ENCODE data around the gene ZIC3.

ZIC3 gene

DNA sequence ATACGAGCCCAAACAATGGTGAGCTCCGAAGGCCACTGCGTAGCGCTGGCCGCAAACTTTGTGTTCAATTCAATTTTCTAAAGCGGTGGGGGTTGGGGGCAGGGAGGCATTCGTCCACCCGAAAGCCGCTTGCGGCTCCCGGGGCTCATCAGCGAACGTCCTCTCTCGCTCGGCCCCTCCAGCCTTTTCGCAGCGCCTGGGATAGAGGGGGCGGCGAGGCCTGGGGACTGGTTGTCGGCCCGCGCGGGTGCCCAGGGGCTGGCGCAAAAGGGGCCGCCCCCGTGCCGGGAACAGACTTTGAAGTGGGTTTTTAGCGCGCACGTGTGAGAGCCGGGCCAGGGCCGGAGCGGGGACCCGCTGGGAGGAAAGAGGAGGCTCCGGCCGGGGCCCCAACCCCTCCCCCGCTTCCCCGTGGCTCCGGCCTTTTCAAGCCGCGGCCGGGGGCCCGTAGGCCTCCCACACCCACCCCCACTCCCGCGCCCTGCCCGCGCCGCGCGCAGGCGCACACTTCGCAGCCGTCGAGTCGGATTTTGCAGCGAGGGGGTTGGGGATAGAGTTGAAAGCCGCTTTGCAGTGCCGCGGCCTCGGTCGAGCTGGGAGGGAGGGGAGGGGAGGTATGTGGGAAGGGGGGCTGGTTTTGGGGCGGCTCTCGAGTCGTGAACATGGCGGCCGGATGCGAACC lies 8.3 kb downstream of the ZIC3 start:
- H3K9me3 ChIP-seq (ENCODE audit: control insufficient read depth, insufficient read depth, low read length): no peaks in the 10 kb centered on the region
- WGBS (ENCODE audit: insufficient coverage, insufficient read length): no CpG with 5 or more reads among the region's 67 CpGs
- DNase-seq (ENCODE audit: low read depth, low spot score): no peak
- no peaks in the 10 kb centered on the region for H3K27me3 ChIP-seq (ENCODE audit: control insufficient read depth, insufficient read depth, low read length)
- peaks cover 2% of the 10 kb centered on the region; the same call in 1 of the 2 replicates for H3K36me3 ChIP-seq (ENCODE audit: control insufficient read depth, insufficient read depth, low read length)
- no peaks in the 10 kb centered on the region for H3K4me1 ChIP-seq (ENCODE audit: control insufficient read depth, insufficient read depth, low read length)
- H3K27ac ChIP-seq (ENCODE audit: low read length): no peak overlapping the region
- peak overlapping the region; percentile 18; the same call in 1 of the 2 replicates for H3K4me3 ChIP-seq (ENCODE audit: low read length)

GRCh38 chrX:137574784-137575293 lies 8.9 kb downstream of the ZIC3 start:
- Histone ChIP-seq H3K9me3 (ENCODE audit: control insufficient read depth, insufficient read depth, low read length) (no peaks in the 10 kb centered on the region), H3K4me3 (ENCODE audit: low read length) (peak overlapping the region; percentile 1; the same call in 1 of the 2 replicates), H3K27me3 (ENCODE audit: control insufficient read depth, insufficient read depth, low read length) (no peaks in the 10 kb centered on the region), H3K4me1 (ENCODE audit: control insufficient read depth, insufficient read depth, low read length) (no peaks in the 10 kb centered on the region), H3K27ac (ENCODE audit: low read length) (no peak overlapping the region), H3K36me3 (ENCODE audit: control insufficient read depth, insufficient read depth, low read length) (no peaks in the 10 kb centered on the region; the same call in 1 of the 2 replicates)
- no peak for DNase-seq (ENCODE audit: low read depth, low spot score)
- no CpG with 5 or more reads among the region's 29 CpGs for WGBS (ENCODE audit: insufficient coverage, insufficient read length)

DNA sequence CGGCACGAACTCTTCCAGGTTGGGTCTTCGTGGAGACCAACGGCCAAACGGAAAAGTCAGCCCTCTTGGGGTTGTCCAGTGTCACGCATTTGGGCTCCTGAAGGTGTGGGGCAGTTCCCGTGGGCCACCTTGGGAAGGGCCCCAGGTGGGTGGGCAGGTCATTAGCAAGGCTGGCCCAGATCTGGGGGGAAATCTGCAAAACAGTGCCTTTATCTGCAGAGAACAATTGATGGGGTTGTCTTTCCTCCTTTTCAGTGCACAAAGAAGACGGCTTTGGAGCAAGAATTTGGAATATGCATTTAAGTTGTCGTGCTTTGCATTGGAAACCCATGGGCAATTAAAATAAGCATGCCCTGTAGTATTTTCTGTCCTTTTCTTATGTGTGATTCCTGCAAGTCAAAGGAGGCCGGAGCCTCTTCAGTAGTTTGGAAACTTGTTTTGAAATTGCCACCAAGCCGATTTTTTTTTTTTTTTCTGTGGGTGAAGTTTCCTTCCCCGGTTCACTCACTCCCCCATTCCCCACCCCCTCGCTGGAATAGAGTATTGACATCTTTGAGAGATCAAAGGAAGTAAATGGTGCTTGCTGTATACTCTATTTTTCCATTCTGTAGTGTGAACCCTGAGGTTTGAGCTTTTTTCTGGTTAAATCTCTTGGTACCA lies 9.8 kb downstream of the ZIC3 start:
- Histone ChIP-seq H3K9me3 (ENCODE audit: control insufficient read depth, insufficient read depth, low read length) (no peaks in the 10 kb centered on the region), H3K27me3 (ENCODE audit: control insufficient read depth, insufficient read depth, low read length) (no peaks in the 10 kb centered on the region), H3K4me3 (ENCODE audit: low read length) (no peak overlapping the region), H3K36me3 (ENCODE audit: control insufficient read depth, insufficient read depth, low read length) (no peaks in the 10 kb centered on the region; the same call in 1 of the 2 replicates), H3K4me1 (ENCODE audit: control insufficient read depth, insufficient read depth, low read length) (no peaks in the 10 kb centered on the region), H3K27ac (ENCODE audit: low read length) (no peak overlapping the region)
- no CpG with 5 or more reads among the region's 13 CpGs for WGBS (ENCODE audit: insufficient coverage, insufficient read length)
- DNase-seq (ENCODE audit: low read depth, low spot score): no peak

- no peaks in the 10 kb centered on the region for H3K36me3 ChIP-seq (ENCODE audit: control insufficient read depth, insufficient read depth, low read length)
- H3K27ac ChIP-seq (ENCODE audit: low read length): no peak overlapping the region
- no peaks in the 10 kb centered on the region for H3K9me3 ChIP-seq (ENCODE audit: control insufficient read depth, insufficient read depth, low read length)
- no peaks in the 10 kb centered on the region for H3K27me3 ChIP-seq (ENCODE audit: control insufficient read depth, insufficient read depth, low read length)
- WGBS (ENCODE audit: insufficient coverage, insufficient read length): no CpG with 5 or more reads among the region's 2 CpGs
- H3K4me1 ChIP-seq (ENCODE audit: control insufficient read depth, insufficient read depth, low read length): no peaks in the 10 kb centered on the region
- no peak overlapping the region for H3K4me3 ChIP-seq (ENCODE audit: low read length)
- no peak for DNase-seq (ENCODE audit: low read depth, low spot score)
Measured at GRCh38 chrX:137587151-137587550, 21.2 kb downstream of the ZIC3 start.

DNA sequence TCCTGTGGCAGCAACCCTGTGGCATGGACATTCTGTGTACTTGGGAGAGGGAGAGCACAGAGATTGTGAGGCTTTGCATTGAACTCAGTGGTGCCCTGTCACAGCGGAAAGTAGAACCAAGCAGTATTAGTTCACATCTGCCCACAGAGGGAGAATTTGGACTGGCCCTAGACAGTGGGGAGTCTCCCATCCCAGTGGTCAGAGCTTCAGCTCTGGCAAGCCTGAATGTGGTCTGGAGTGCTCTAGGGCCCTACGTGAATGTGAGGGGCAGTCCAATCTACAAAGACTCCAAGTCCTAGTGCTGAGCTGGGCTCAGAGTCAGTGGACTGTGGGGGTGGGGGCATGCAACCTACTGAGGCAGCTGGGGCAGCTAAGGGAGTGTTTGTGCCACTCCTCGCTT lies 34.8 kb downstream of the ZIC3 start:
- H3K9me3 ChIP-seq (ENCODE audit: control insufficient read depth, insufficient read depth, low read length): no peaks in the 10 kb centered on the region
- no peaks in the 10 kb centered on the region for H3K27me3 ChIP-seq (ENCODE audit: control insufficient read depth, insufficient read depth, low read length)
- DNase-seq (ENCODE audit: low read depth, low spot score): no peak
- H3K27ac ChIP-seq (ENCODE audit: low read length): no peak overlapping the region
- H3K36me3 ChIP-seq (ENCODE audit: control insufficient read depth, insufficient read depth, low read length): no peaks in the 10 kb centered on the region
- WGBS (ENCODE audit: insufficient coverage, insufficient read length): no CpG with 5 or more reads among the region's 3 CpGs
- no peaks in the 10 kb centered on the region for H3K4me1 ChIP-seq (ENCODE audit: control insufficient read depth, insufficient read depth, low read length)
- H3K4me3 ChIP-seq (ENCODE audit: low read length): no peak overlapping the region

All from iPS DF 6.9 (cell line).